ENCODE measurements around the gene EVC2.

EVC2 gene

GRCh38 chr4:5526080-5526846 lies 182.1 kb downstream of the EVC2 start:
- H3K4me3 ChIP-seq (replicated peaks in 1 of 2; ENCODE audit: low read depth in 2 of 2, low read length in 2 of 2), result no peak overlapping the region
- TF ChIP-seq CTCF (IDR thresholded peaks at IDR 0.05; ENCODE audit: low read depth, low read length), result no peak
- no peak for DNase-seq (ENCODE audit: low read depth in 2 of 2)

GRCh38 chr4:5524446-5525299 lies 183.7 kb downstream of the EVC2 start:
- no peak overlapping the region for H3K4me3 ChIP-seq (replicated peaks in 1 of 2; ENCODE audit: low read depth in 2 of 2, low read length in 2 of 2)
- no peak for TF ChIP-seq CTCF (IDR thresholded peaks at IDR 0.05; ENCODE audit: low read depth, low read length)
- DNase-seq (ENCODE audit: low read depth in 2 of 2), result peak; percentile 59 to 74

GRCh38 chr4:5517372-5517771 lies 191.0 kb downstream of the EVC2 start:
- no peak for DNase-seq (ENCODE audit: low read depth in 2 of 2)
- H3K4me3 ChIP-seq (replicated peaks in 1 of 2; ENCODE audit: low read depth in 2 of 2, low read length in 2 of 2), result no peak overlapping the region
- no peak for TF ChIP-seq CTCF (IDR thresholded peaks at IDR 0.05; ENCODE audit: low read depth, low read length)

- H3K4me3 ChIP-seq (replicated peaks in 1 of 2; ENCODE audit: low read depth in 2 of 2, low read length in 2 of 2), result no peak overlapping the region
- no peak for DNase-seq (ENCODE audit: low read depth in 2 of 2)
- TF ChIP-seq CTCF (IDR thresholded peaks at IDR 0.05; ENCODE audit: low read depth, low read length), result no peak
Observed at GRCh38 chr4:5515646-5516045, 192.7 kb downstream of the EVC2 start.
